ENCODE results near the gene CNTNAP1.
A peak's percentile ranks its signal among the peaks of the same experiment; 100 is the strongest.

Gene CNTNAP1

GRCh38 chr17:42674755-42675347 is 7.5 kb upstream of the CNTNAP1 start:
- Histone ChIP-seq H3K27ac (no peak overlapping the region), H3K9ac (ENCODE audit: insufficient read length) (no peak overlapping the region)
- no peak for DNase-seq (ENCODE audit: low read depth, low spot score)

GRCh38 chr17:42675348-42675964 is 6.9 kb upstream of the CNTNAP1 start:
- Histone ChIP-seq H3K9me3 (ENCODE audit: low read depth, low read length) (no peaks in the 10 kb centered on the region), H3K4me3 (peak overlapping the region; percentile 95), H3K27ac (no peak overlapping the region), H3K9ac (ENCODE audit: insufficient read length) (peak overlapping the region; percentile 84), H3K36me3 (ENCODE audit: insufficient read depth, low read length) (peaks cover 22% of the 10 kb centered on the region)
- DNase-seq (ENCODE audit: low read depth, low spot score): no peak
- TF ChIP-seq FOXP2 (optimal IDR thresholded peaks at IDR 0.05; ENCODE audit: control extremely low read depth, extremely low read length, insufficient read depth) (no peak), EZH2 (IDR thresholded peaks at IDR 0.05) (no peak), POLR2AphosphoS5 (IDR thresholded peaks at IDR 0.05; ENCODE audit: borderline replicate concordance, low read depth, low read length) (no peak)

More at GRCh38 chr17:42674755-42675347, 7.5 kb upstream of the CNTNAP1 start:
- TF ChIP-seq POLR2AphosphoS5 (IDR thresholded peaks at IDR 0.05; ENCODE audit: borderline replicate concordance, low read depth, low read length): no peak
- TF ChIP-seq EZH2 (IDR thresholded peaks at IDR 0.05): no peak
- no peak for TF ChIP-seq FOXP2 (optimal IDR thresholded peaks at IDR 0.05; ENCODE audit: control extremely low read depth, extremely low read length, insufficient read depth)
- H3K9me3 ChIP-seq (ENCODE audit: low read depth, low read length): no peaks in the 10 kb centered on the region
- peak overlapping the region; percentile 95 for H3K4me3 ChIP-seq
- peaks cover 24% of the 10 kb centered on the region for H3K36me3 ChIP-seq (ENCODE audit: insufficient read depth, low read length)

GRCh38 chr17:42675965-42676423 is 6.3 kb upstream of the CNTNAP1 start:
- TF ChIP-seq POLR2AphosphoS5 (IDR thresholded peaks at IDR 0.05; ENCODE audit: borderline replicate concordance, low read depth, low read length) (no peak), EZH2 (IDR thresholded peaks at IDR 0.05) (no peak), FOXP2 (optimal IDR thresholded peaks at IDR 0.05; ENCODE audit: control extremely low read depth, extremely low read length, insufficient read depth) (no peak)
- peaks cover 16% of the 10 kb centered on the region; the same call in 1 of the 2 replicates for H3K36me3 ChIP-seq (ENCODE audit: insufficient read depth, low read length)
- H3K4me3 ChIP-seq: peak overlapping the region; percentile 95
- peak overlapping the region; percentile 84 for H3K9ac ChIP-seq (ENCODE audit: insufficient read length)
- H3K27ac ChIP-seq: no peak overlapping the region
- H3K9me3 ChIP-seq (ENCODE audit: low read depth, low read length): no peaks in the 10 kb centered on the region
- DNase-seq (ENCODE audit: low read depth, low spot score): no peak

- H3K36me3 ChIP-seq (ENCODE audit: insufficient read depth, low read length): peaks cover 12% of the 10 kb centered on the region; the same call in 1 of the 2 replicates
- peak within 1 kb of the TSS; percentile 96 for H3K4me3 ChIP-seq
- H3K9ac ChIP-seq (ENCODE audit: insufficient read length): peak within 1 kb of the TSS; percentile 86
- TF ChIP-seq EZH2 (IDR thresholded peaks at IDR 0.05) (no peak), POLR2AphosphoS5 (IDR thresholded peaks at IDR 0.05; ENCODE audit: borderline replicate concordance, low read depth, low read length) (peak; percentile 48; the same call in 1 of the 2 replicates)
- no peak for DNase-seq (ENCODE audit: low read depth, low spot score)
- H3K9me3 ChIP-seq (ENCODE audit: low read depth, low read length): no peaks in the 10 kb centered on the region
- H3K27ac ChIP-seq: peak within 1 kb of the TSS; percentile 94
These were observed 5.8 kb upstream of the CNTNAP1 start, which contains the start of gene PLEKHH3 for GRCh38 chr17:42676424-42677011. Gene PLEKHH3, minus strand, starts transcription at chr17:42676994. Its CDS starts 431 bp downstream, at chr17:42676563.

- peak; percentile 99 for DNase-seq (ENCODE audit: low read depth, low spot score)
- Histone ChIP-seq H3K4me3 (peak overlapping the region; percentile 96), H3K36me3 (ENCODE audit: insufficient read depth, low read length) (peaks cover 11% of the 10 kb centered on the region; the same call in 1 of the 2 replicates), H3K9me3 (ENCODE audit: low read depth, low read length) (no peaks in the 10 kb centered on the region), H3K9ac (ENCODE audit: insufficient read length) (peak overlapping the region; percentile 86), H3K27ac (peak overlapping the region; percentile 94)
- TF ChIP-seq FOXP2 (optimal IDR thresholded peaks at IDR 0.05; ENCODE audit: control extremely low read depth, extremely low read length, insufficient read depth): peak; percentile 45
- TF ChIP-seq EZH2 (IDR thresholded peaks at IDR 0.05): no peak
- TF ChIP-seq POLR2AphosphoS5 (IDR thresholded peaks at IDR 0.05; ENCODE audit: borderline replicate concordance, low read depth, low read length): no peak
These were observed 5.1 kb upstream of the CNTNAP1 start for GRCh38 chr17:42677012-42677857.

GRCh38 chr17:42677921-42678781 is 4.2 kb upstream of the CNTNAP1 start:
- TF ChIP-seq EZH2 (IDR thresholded peaks at IDR 0.05) (no peak), FOXP2 (optimal IDR thresholded peaks at IDR 0.05; ENCODE audit: control extremely low read depth, extremely low read length, insufficient read depth) (no peak), POLR2AphosphoS5 (IDR thresholded peaks at IDR 0.05; ENCODE audit: borderline replicate concordance, low read depth, low read length) (peak; percentile 78)
- H3K4me3 ChIP-seq: peak overlapping the region; percentile 96
- peaks cover 6% of the 10 kb centered on the region; the same call in 1 of the 2 replicates for H3K36me3 ChIP-seq (ENCODE audit: insufficient read depth, low read length)
- H3K9me3 ChIP-seq (ENCODE audit: low read depth, low read length): no peaks in the 10 kb centered on the region
- peak; percentile 53 for DNase-seq (ENCODE audit: low read depth, low spot score)
- H3K27ac ChIP-seq: peak overlapping the region; percentile 94
- peak overlapping the region; percentile 86 for H3K9ac ChIP-seq (ENCODE audit: insufficient read length)

GRCh38 chr17:42678951-42679491 is 3.3 kb upstream of the CNTNAP1 start:
- H3K4me3 ChIP-seq: peak overlapping the region; percentile 96
- no peak for DNase-seq (ENCODE audit: low read depth, low spot score)
- H3K9ac ChIP-seq (ENCODE audit: insufficient read length): peak overlapping the region; percentile 86
- H3K36me3 ChIP-seq (ENCODE audit: insufficient read depth, low read length): no peaks in the 10 kb centered on the region
- no peak for TF ChIP-seq EZH2 (IDR thresholded peaks at IDR 0.05)
- TF ChIP-seq FOXP2 (optimal IDR thresholded peaks at IDR 0.05; ENCODE audit: control extremely low read depth, extremely low read length, insufficient read depth): no peak
- no peak for TF ChIP-seq POLR2AphosphoS5 (IDR thresholded peaks at IDR 0.05; ENCODE audit: borderline replicate concordance, low read depth, low read length)
- H3K27ac ChIP-seq: peak overlapping the region; percentile 94
- H3K9me3 ChIP-seq (ENCODE audit: low read depth, low read length): no peaks in the 10 kb centered on the region
